Immature natural killer cell (primary cell): ENCODE data around the gene FRMD4B. TPM values are rescaled to one million over a fixed set of nuclear protein-coding genes. Genes with fewer than 3 reads are reported as not detected.
A peak's percentile ranks its signal among the peaks of the same experiment; 100 is the strongest.

Source experiments
- DNase-seq, 3 donors: peaks; one replicate each; pipeline ENCODE4 v3.0.0; 2022; ENCODE audit warnings: mixed read lengths in 1 of 3
- H3K27ac Mint-ChIP-seq, 6 donors: one replicate each; pipeline ENCODE4 v1.8.0; 2020; ENCODE audit warnings: mixed read lengths in 6 of 6, mild to moderate bottlenecking in 5 of 6, inconsistent platforms in 4 of 6, moderate library complexity in 3 of 6
- H3K27me3 Mint-ChIP-seq, 3 donors: one replicate each; pipeline ENCODE4 v1.8.0; 2020 to 2021; ENCODE audit warnings: low read depth in 3 of 3, mild to moderate bottlenecking in 3 of 3, mixed read lengths in 3 of 3, moderate library complexity in 3 of 3, inconsistent platforms in 1 of 3
- H3K36me3 Mint-ChIP-seq, 3 donors: one replicate each; pipeline ENCODE4 v1.8.0; 2020; ENCODE audit warnings: mixed read lengths in 3 of 3, inconsistent platforms in 2 of 3, mild to moderate bottlenecking in 2 of 3
- H3K4me1 Mint-ChIP-seq, 2 donors: one replicate each; pipeline ENCODE4 v1.8.0; 2020; ENCODE audit warnings: inconsistent platforms in 2 of 2, mild to moderate bottlenecking in 2 of 2, mixed read lengths in 2 of 2, moderate library complexity in 1 of 2
- H3K4me3 Mint-ChIP-seq, 5 donors: one replicate each; pipeline ENCODE4 v1.8.0; 2020; ENCODE audit warnings: mild to moderate bottlenecking in 5 of 5, mixed read lengths in 5 of 5, inconsistent platforms in 3 of 5, moderate library complexity in 3 of 5
- H3K9me3 Mint-ChIP-seq, 6 donors: one replicate each; pipeline ENCODE4 v1.8.0; 2020; ENCODE audit warnings: mild to moderate bottlenecking in 6 of 6, mixed read lengths in 6 of 6, inconsistent platforms in 4 of 6, moderate library complexity in 3 of 6
- polyA plus RNA-seq, 3 donors: library from polyadenylated mRNA; unstranded; fragments of 300-500 nt; fragmentation: Illumina TruSeq; gene quantifications; one replicate each; pipeline ENCODE4 v1.2.3, GENCODE V29; 2021

Gene FRMD4B
- 10 to 100 TPM in 1 of 3 donors, 1 to 10 TPM in 2; 1.3 to 16.1 (median 5.4) TPM for polyA plus RNA-seq

- DNase-seq = peak; percentile 53 to 62 (median 54)
- no peaks in the 10 kb centered on the region for H3K36me3 Mint-ChIP-seq
- H3K27me3 Mint-ChIP-seq = peaks cover 6 to 31% (median 9%) of the 10 kb centered on the region in 3 donors
- H3K4me3 Mint-ChIP-seq = peak within 1 kb of the TSS; percentile 87 to 96 (median 88)
- H3K9me3 Mint-ChIP-seq = peaks cover 0 to 3% (median 0%) of the 10 kb centered on the region in 6 donors
- peak within 1 kb of the TSS in 4 of 6 donors; percentile 4 to 75 (median 40) for H3K27ac Mint-ChIP-seq
- peaks cover 24 to 41% of the 10 kb centered on the region in 2 donors for H3K4me1 Mint-ChIP-seq
Measured at GRCh38 chr3:69385723-69386555, at the start of gene FRMD4B. Gene FRMD4B, minus strand, starts transcription at chr3:69386088. Its CDS starts 99 bp downstream, at chr3:69385989.

DNA sequence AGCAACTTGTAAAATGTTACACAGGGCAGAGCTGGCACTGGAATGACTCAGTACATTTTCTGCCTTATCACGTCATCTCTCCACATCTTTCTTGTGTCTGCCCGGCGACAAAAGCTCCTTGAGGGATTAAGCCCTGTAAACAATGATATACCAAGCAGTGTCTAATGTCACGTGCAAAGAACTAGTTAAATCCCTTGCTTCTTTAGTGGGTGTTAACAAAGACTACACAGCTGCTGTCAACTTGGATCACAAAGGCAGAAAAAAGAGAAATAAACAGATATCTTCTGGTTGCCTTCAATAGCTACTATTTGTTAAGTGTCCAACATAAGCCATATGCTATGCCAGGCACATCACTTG is 48.1 kb upstream of the FRMD4B start:
- Mint-ChIP-seq H3K27me3 (peaks cover 0 to 4% (median 0%) of the 10 kb centered on the region in 3 donors), H3K9me3 (no peaks in the 10 kb centered on the region), H3K4me3 (no peak overlapping the region), H3K27ac (no peak overlapping the region), H3K4me1 (peaks cover 0 to 18% of the 10 kb centered on the region in 2 donors), H3K36me3 (no peaks in the 10 kb centered on the region)
- no peak for DNase-seq

- Mint-ChIP-seq H3K27ac (no peak overlapping the region), H3K36me3 (no peaks in the 10 kb centered on the region), H3K27me3 (peaks cover 0 to 6% (median 0%) of the 10 kb centered on the region in 3 donors), H3K4me1 (peaks cover 0 to 18% of the 10 kb centered on the region in 2 donors), H3K9me3 (no peaks in the 10 kb centered on the region), H3K4me3 (no peak overlapping the region)
- DNase-seq = peak in 2 of 3 donors; percentile 3 to 4
Measured at GRCh38 chr3:69433121-69433968, 47.5 kb upstream of the FRMD4B start.

GRCh38 chr3:69428657-69429255 is 42.9 kb upstream of the FRMD4B start:
- Mint-ChIP-seq H3K4me1 (peaks cover 0 to 16% of the 10 kb centered on the region in 2 donors), H3K4me3 (no peak overlapping the region), H3K27me3 (peaks cover 0 to 6% (median 0%) of the 10 kb centered on the region in 3 donors), H3K36me3 (no peaks in the 10 kb centered on the region), H3K9me3 (no peaks in the 10 kb centered on the region), H3K27ac (no peak overlapping the region)
- DNase-seq = no peak

GRCh38 chr3:69426967-69427304 is 41.0 kb upstream of the FRMD4B start:
- Mint-ChIP-seq H3K9me3 (no peaks in the 10 kb centered on the region), H3K36me3 (no peaks in the 10 kb centered on the region), H3K4me3 (no peak overlapping the region)

GRCh38 chr3:69426291-69426966 is 40.5 kb upstream of the FRMD4B start:
- no peak for DNase-seq
- Mint-ChIP-seq H3K27ac (no peak overlapping the region), H3K9me3 (no peaks in the 10 kb centered on the region), H3K4me1 (no peaks in the 10 kb centered on the region), H3K36me3 (no peaks in the 10 kb centered on the region), H3K27me3 (peaks cover 0 to 4% (median 0%) of the 10 kb centered on the region in 3 donors), H3K4me3 (no peak overlapping the region)

More at GRCh38 chr3:69426967-69427304, 41.0 kb upstream of the FRMD4B start:
- no peak for DNase-seq
- Mint-ChIP-seq H3K27ac (no peak overlapping the region), H3K27me3 (peaks cover 0 to 4% (median 0%) of the 10 kb centered on the region in 3 donors), H3K4me1 (no peaks in the 10 kb centered on the region)

- Mint-ChIP-seq H3K27me3 (peaks cover 0 to 2% (median 0%) of the 10 kb centered on the region in 3 donors), H3K36me3 (no peaks in the 10 kb centered on the region), H3K4me1 (no peaks in the 10 kb centered on the region), H3K4me3 (no peak overlapping the region), H3K27ac (no peak overlapping the region), H3K9me3 (no peaks in the 10 kb centered on the region)
- DNase-seq = peak; percentile 10 to 29 (median 21)
Measured at GRCh38 chr3:69425249-69425648, 39.4 kb upstream of the FRMD4B start.

DNA sequence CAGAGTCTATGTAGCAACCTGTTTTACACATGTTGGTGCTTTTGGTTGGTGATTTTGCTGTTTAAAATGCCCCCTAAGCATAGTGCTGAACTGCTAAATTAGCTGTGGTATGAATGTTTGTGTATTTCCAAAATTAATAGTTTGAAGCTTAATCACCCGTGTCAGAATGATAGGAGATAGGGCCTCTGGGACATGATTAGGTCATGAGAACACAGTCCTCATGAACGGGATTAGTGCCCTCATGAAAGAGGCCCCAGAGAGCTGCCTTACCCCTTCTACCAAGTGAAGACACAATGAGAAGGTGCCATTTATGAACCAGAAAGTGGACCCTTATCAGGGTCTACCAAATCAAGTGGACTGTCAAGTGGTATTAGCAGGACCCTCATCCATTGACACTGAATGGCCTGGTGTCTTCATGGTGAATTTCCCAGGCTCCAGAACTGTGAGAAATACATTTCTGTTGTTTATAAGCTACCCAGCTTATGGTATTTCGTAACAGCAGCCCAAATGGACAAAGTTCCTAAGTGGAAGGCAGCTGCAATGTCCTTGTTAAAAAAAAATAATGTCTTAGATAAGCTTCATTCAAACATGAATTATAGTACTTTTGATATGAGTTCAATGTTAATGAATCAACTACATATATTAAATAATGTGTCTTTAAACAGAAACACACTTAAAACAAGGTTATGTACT is 37.7 kb upstream of the FRMD4B start:
- H3K27ac Mint-ChIP-seq = no peak overlapping the region
- no peaks in the 10 kb centered on the region for H3K9me3 Mint-ChIP-seq
- no peaks in the 10 kb centered on the region for H3K36me3 Mint-ChIP-seq
- no peak for DNase-seq
- no peak overlapping the region for H3K4me3 Mint-ChIP-seq
- no peaks in the 10 kb centered on the region for H3K27me3 Mint-ChIP-seq
- no peaks in the 10 kb centered on the region for H3K4me1 Mint-ChIP-seq

DNA sequence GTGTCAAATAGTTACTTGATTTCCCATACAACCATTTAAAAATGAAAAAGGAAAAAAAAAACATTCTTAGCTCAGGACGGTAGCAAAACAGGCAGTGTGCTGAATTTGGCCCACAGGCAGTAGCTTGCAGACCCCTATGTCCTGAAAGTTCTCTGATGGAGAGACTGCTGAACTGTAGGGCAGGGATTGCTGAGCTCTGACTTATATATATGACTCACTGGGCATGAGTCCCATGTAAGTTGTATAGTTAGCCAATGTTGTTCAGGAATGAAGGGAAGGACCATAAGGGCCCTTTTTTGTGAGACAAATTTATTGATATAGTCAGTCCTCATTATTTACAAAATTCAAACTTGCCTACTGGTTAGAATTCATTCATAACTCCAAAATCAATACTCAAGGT is 36.9 kb upstream of the FRMD4B start:
- DNase-seq = no peak
- Mint-ChIP-seq H3K36me3 (no peaks in the 10 kb centered on the region), H3K27me3 (no peaks in the 10 kb centered on the region), H3K4me1 (no peaks in the 10 kb centered on the region), H3K9me3 (no peaks in the 10 kb centered on the region), H3K27ac (no peak overlapping the region), H3K4me3 (no peak overlapping the region)

- Mint-ChIP-seq H3K27me3 (no peaks in the 10 kb centered on the region), H3K4me3 (no peak overlapping the region), H3K27ac (no peak overlapping the region), H3K36me3 (no peaks in the 10 kb centered on the region), H3K4me1 (no peaks in the 10 kb centered on the region), H3K9me3 (no peaks in the 10 kb centered on the region)
- DNase-seq = no peak
Measured at GRCh38 chr3:69420781-69421520, 35.1 kb upstream of the FRMD4B start.

- DNase-seq = no peak
- Mint-ChIP-seq H3K4me3 (no peak overlapping the region), H3K4me1 (no peaks in the 10 kb centered on the region), H3K9me3 (no peaks in the 10 kb centered on the region), H3K36me3 (no peaks in the 10 kb centered on the region), H3K27ac (no peak overlapping the region), H3K27me3 (no peaks in the 10 kb centered on the region)
Measured at GRCh38 chr3:69419276-69419675, 33.4 kb upstream of the FRMD4B start.

GRCh38 chr3:69417541-69418078 is 31.7 kb upstream of the FRMD4B start:
- Mint-ChIP-seq H3K27me3 (no peaks in the 10 kb centered on the region), H3K4me3 (no peak overlapping the region), H3K4me1 (no peaks in the 10 kb centered on the region), H3K9me3 (no peaks in the 10 kb centered on the region), H3K36me3 (no peaks in the 10 kb centered on the region), H3K27ac (no peak overlapping the region)
- DNase-seq = no peak
